Kidney (tissue), 14 donors: ENCODE results near the gene PLD4. TPM values are rescaled to one million over a fixed set of nuclear protein-coding genes. Genes with fewer than 3 reads are reported as not detected.

Experiments
- DNase-seq, 5 donors: peaks; one replicate each; pipeline ENCODE4 v3.0.0-alpha.2; 2013 to 2020
- FAIRE-seq: peaks from 2 replicates; lab custom pipeline; 2012; peaks lifted over from hg19 to GRCh38; lab: Jason Lieb, UNC
- H3K27ac ChIP-seq, 2 donors: one replicate each; pipeline ENCODE4 v1.7.0; 2013; ENCODE audit warnings: low read depth in 2 of 2, low read length in 2 of 2, inconsistent platforms in 1 of 2
- H3K27me3 ChIP-seq: one replicate; pipeline ENCODE4 v1.7.1; 2013; ENCODE audit warnings: low read length, inconsistent platforms; ENCODE audit not compliant: control insufficient read depth, insufficient read depth
- H3K36me3 ChIP-seq, 3 donors: one replicate each; pipeline versions ENCODE4 v1.7.0 to v1.7.1; 2013; ENCODE audit warnings: low read length in 3 of 3, control low read depth in 1 of 3, inconsistent platforms in 1 of 3; ENCODE audit not compliant: insufficient read depth in 3 of 3, control insufficient read depth in 2 of 3
- H3K4me1 ChIP-seq, 3 donors: one replicate each; pipeline versions ENCODE4 v1.7.0 to v1.7.1; 2013; ENCODE audit warnings: low read length in 3 of 3, inconsistent platforms in 1 of 3, low read depth in 1 of 3; ENCODE audit not compliant: control insufficient read depth in 2 of 3, insufficient read depth in 2 of 3
- H3K4me3 ChIP-seq, 3 donors: one replicate each; pipeline versions ENCODE4 v1.7.0 to v1.8.1; 2013; ENCODE audit warnings: low read length in 3 of 3, control low read depth in 1 of 3, inconsistent platforms in 1 of 3
- H3K9ac ChIP-seq, 3 donors: one replicate each; pipeline versions ENCODE4 v1.7.0 to v1.7.1; 2013; ENCODE audit warnings: low read length in 3 of 3, control low read depth in 1 of 3, inconsistent platforms in 1 of 3
- H3K9me3 ChIP-seq, 3 donors: one replicate each; pipeline versions ENCODE4 v1.7.0 to v1.7.1; 2013; ENCODE audit warnings: low read length in 3 of 3, control low read depth in 1 of 3, inconsistent platforms in 1 of 3; ENCODE audit not compliant: control insufficient read depth in 2 of 3, insufficient read depth in 1 of 3
- intact Hi-C: fragments of 100-400 bp; cut with DNase I; formaldehyde crosslinking; loops from one replicate; pipeline ENCODE4 v1.11.1; 2022
- polyA plus RNA-seq: library from polyadenylated mRNA; stranded (reverse); fragments of 350-450 nt; fragmentation: Illumina TruSeq; extraction: RNeasy Lipid Tissue Mini Kit (QIAGEN cat#74804); gene quantifications from one replicate; pipeline ENCODE4 v1.2.3, GENCODE V29; 2014; ENCODE audit warnings: low read depth, low replicate concordance; ENCODE audit not compliant: insufficient read depth
- total RNA-seq: library from RNA; stranded (reverse); fragmentation: NEBNext Ultra II Directional; extraction: Animal tissue kit (Norgen Biotek cat#: 25700); gene quantifications from one replicate; pipeline ENCODE4 v1.2.1, GENCODE V29; 2021
- TF ChIP-seq, protein P1 (sequence below): IDR thresholded peaks from 3 replicates; pipeline ENCODE4 v1.5.1; 2012; ENCODE audit warnings: mild to moderate bottlenecking, moderate library complexity, borderline replicate concordance; ENCODE audit not compliant: insufficient read depth; ENCODE audit errors: extremely low read depth
- donor health status: control.
- donor health status: control.
- donor health status: control.
- donor health status: control.
- donor health status: control.
- donor health status: DM: yes; HTN: yes; CAD: no.
- donor health status: Normal renal cell carcinoma (clear cell type).

Gene PLD4
- total and polyA plus RNA-seq, 2 donors from 2014 or later: 3.2 TPM; not detected in 1

DNA sequence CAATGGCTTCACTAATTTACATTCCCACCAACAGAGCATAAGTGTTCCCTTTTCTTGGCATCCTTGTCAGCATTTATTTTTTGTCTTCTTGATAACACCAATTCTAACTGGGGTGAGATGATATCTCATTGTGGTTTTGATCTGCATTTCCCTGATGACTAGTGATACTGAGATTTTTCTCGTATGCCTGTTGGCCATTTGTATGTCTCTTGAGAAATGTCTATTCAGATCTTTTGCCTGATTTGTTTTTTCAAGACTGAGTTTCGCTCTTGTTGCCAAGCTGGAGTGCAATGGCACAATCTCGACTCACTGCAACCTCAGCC, 4.7 kb upstream of the PLD4 start:
- H3K27ac ChIP-seq: no peak overlapping the region
- intact Hi-C loops: no loop called here
- no peaks in the 10 kb centered on the region for H3K36me3 ChIP-seq
- no peak for DNase-seq
- TF ChIP-seq, protein P1, sequence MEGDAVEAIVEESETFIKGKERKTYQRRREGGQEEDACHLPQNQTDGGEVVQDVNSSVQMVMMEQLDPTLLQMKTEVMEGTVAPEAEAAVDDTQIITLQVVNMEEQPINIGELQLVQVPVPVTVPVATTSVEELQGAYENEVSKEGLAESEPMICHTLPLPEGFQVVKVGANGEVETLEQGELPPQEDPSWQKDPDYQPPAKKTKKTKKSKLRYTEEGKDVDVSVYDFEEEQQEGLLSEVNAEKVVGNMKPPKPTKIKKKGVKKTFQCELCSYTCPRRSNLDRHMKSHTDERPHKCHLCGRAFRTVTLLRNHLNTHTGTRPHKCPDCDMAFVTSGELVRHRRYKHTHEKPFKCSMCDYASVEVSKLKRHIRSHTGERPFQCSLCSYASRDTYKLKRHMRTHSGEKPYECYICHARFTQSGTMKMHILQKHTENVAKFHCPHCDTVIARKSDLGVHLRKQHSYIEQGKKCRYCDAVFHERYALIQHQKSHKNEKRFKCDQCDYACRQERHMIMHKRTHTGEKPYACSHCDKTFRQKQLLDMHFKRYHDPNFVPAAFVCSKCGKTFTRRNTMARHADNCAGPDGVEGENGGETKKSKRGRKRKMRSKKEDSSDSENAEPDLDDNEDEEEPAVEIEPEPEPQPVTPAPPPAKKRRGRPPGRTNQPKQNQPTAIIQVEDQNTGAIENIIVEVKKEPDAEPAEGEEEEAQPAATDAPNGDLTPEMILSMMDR: no peak
- no peaks in the 10 kb centered on the region for H3K4me1 ChIP-seq
- no peak for FAIRE-seq
- no peak overlapping the region for H3K4me3 ChIP-seq
- no peaks in the 10 kb centered on the region for H3K27me3 ChIP-seq
- no peak overlapping the region for H3K9ac ChIP-seq
- no peaks in the 10 kb centered on the region for H3K9me3 ChIP-seq

DNA sequence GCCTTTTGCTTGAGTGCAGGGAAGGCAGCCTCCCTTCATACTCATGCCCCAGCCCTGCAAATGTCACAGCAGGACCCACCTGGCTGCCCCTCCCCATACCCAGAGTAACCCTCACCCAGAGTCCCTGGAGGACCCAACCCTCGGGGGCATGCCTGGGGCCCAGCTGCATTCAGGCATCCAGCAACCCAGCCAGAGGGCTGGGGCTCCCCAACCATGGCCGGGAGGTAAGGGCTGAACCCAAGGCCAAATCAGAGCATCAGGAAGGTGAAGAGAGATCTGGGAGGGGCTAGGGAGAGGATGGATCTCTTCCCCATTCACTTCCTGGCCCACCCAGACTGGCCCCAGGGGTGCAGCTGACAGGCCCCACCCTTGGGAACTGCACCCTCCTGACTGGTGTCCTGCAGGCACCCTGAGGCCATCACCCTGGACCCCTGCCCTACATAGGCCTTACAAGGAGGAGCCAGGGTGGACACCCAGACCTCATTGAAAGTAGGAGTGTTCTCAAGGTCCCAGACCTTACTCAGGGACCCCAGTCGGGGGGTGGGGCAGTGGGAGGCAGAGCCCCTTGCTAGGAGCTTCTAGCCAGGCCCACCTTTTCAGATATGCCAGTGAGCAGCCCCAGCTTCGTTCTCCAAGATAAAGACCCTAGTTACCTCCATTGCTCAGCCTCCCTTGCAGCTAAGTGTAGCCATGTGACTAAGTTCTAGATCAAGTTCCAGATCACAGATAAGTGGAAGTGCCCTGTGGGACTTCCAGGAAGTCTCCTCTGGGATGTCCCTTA, 849 bp upstream of the PLD4 start:
- no peak overlapping the region for H3K4me3 ChIP-seq
- intact Hi-C loops: no loop called here
- DNase-seq: peak in 1 of 5 donors; percentile 49
- H3K36me3 ChIP-seq: no peaks in the 10 kb centered on the region
- H3K27me3 ChIP-seq: no peaks in the 10 kb centered on the region
- H3K9ac ChIP-seq: no peak overlapping the region
- no peaks in the 10 kb centered on the region for H3K9me3 ChIP-seq
- no peak overlapping the region for H3K27ac ChIP-seq
- H3K4me1 ChIP-seq: no peaks in the 10 kb centered on the region
- FAIRE-seq: no peak
- TF ChIP-seq, protein P1: no peak

DNA sequence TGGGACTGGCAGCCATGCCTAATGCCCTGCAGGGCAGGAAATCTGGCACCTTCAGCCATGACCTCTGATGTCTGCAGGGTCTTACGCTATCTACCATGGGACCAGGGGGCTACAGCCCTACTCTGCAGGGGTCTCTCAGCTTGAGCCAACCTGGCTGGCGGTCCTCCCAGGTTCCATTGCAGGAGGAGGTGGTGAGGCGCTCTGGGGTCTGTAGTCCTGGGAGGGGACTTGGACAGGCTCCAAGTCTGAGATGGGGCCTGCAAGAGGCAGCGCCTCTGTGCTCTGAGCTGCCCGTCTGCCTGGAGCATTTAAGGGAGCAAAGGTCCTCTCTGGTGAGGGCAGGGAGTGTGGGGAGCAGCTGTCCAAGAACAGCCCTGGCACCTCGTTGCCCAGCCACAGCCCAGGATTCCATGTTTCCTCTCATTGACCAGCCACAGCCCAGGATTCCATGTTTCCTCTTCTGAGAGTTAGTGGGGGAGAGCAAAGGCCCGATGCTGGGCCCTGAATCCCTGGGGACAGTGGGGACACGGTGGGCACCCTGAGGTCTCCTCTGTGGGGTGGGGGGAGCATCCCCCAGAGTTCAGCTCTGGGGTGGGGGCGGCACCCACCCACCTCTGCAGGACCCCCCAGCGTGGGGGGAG, 655 bp downstream of the PLD4 start:
- H3K4me3 ChIP-seq: no peak overlapping the region

More for the DNA sequence above, 655 bp downstream of the PLD4 start:
- no peak overlapping the region for H3K27ac ChIP-seq
- no peaks in the 10 kb centered on the region for H3K36me3 ChIP-seq
- TF ChIP-seq, protein P1: no peak
- H3K9me3 ChIP-seq: no peaks in the 10 kb centered on the region
- DNase-seq: peak in 2 of 5 donors; percentile 19 to 70
- intact Hi-C loops: no loop called here
- no peaks in the 10 kb centered on the region for H3K27me3 ChIP-seq
- H3K9ac ChIP-seq: no peak overlapping the region
- H3K4me1 ChIP-seq: no peaks in the 10 kb centered on the region
- no peak for FAIRE-seq
